Neutrophil (primary cell): ENCODE results near the gene RPH3AL.

ENCODE experiments used
- H3K27ac ChIP-seq: fragments of 200-600 bp; sonication (generic); 2 replicates; pipeline ENCODE4 v1.5.1; 2016; ENCODE audit warnings: mild to moderate bottlenecking, moderate library complexity
- H3K27me3 ChIP-seq: fragments of 200-600 bp; sonication (generic); 2 replicates; pipeline ENCODE4 v1.6.0; 2016; ENCODE audit warnings: mild to moderate bottlenecking
- H3K36me3 ChIP-seq: fragments of 200-600 bp; sonication (generic); 2 replicates; pipeline ENCODE4 v1.5.1; 2017
- H3K4me1 ChIP-seq, 2 experiments: fragments of 200-600 bp in 1 of 2; sonication (generic) in 1 of 2; 1 replicate in 1 of 2; 2 replicates in 1 of 2; pipeline versions ENCODE4 v1.5.1 to v1.6.1; 2013 to 2016; ENCODE audit warnings: low read depth in 1 of 2, low read length in 1 of 2, mild to moderate bottlenecking in 1 of 2, moderate library complexity in 1 of 2; ENCODE audit not compliant: control insufficient read depth in 1 of 2, insufficient read depth in 1 of 2
- H3K4me3 ChIP-seq, 2 experiments: fragments of 200-600 bp in 1 of 2; sonication (generic) in 1 of 2; 1 replicate in 1 of 2; 2 replicates in 1 of 2; pipeline ENCODE4 v1.5.1; 2013 to 2016; ENCODE audit warnings: low read depth in 1 of 2, low read length in 1 of 2, mild to moderate bottlenecking in 1 of 2, moderate library complexity in 1 of 2
- H3K9me3 ChIP-seq: fragments of 200-600 bp; sonication (generic); 2 replicates; pipeline ENCODE4 v1.5.1; 2016
- TF ChIP-seq, protein P1 (sequence below): fragments of 200-600 bp; sonication (generic); IDR thresholded peaks from 2 replicates; pipeline ENCODE4 v1.5.1; 2016; ENCODE audit warnings: antibody characterized with exemption

RPH3AL gene

DNA sequence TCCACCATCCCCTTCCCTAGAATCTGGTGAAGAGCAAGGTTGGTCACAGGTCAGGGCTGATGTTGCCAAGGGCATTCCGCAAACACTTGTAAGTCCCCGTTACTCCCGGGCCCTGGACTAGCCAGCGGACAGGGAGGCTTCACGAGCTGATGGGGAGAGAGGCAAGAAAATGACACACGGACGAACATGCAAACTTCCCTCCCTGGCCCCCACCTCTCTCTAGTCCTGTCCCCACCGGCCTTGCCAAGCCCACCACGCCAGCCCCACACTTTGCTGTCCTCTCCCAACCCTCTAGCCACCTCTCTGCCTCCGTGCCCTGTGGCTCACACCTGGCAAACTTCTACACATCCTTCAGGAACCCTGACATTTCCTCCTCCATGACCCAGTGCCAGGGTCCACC, 54.8 kb downstream of the RPH3AL start:
- H3K9me3 ChIP-seq, result no peaks in the 10 kb centered on the region
- no peak overlapping the region for H3K4me3 ChIP-seq
- H3K27ac ChIP-seq, result no peak overlapping the region
- TF ChIP-seq, protein P1, sequence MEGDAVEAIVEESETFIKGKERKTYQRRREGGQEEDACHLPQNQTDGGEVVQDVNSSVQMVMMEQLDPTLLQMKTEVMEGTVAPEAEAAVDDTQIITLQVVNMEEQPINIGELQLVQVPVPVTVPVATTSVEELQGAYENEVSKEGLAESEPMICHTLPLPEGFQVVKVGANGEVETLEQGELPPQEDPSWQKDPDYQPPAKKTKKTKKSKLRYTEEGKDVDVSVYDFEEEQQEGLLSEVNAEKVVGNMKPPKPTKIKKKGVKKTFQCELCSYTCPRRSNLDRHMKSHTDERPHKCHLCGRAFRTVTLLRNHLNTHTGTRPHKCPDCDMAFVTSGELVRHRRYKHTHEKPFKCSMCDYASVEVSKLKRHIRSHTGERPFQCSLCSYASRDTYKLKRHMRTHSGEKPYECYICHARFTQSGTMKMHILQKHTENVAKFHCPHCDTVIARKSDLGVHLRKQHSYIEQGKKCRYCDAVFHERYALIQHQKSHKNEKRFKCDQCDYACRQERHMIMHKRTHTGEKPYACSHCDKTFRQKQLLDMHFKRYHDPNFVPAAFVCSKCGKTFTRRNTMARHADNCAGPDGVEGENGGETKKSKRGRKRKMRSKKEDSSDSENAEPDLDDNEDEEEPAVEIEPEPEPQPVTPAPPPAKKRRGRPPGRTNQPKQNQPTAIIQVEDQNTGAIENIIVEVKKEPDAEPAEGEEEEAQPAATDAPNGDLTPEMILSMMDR, result no peak
- H3K27me3 ChIP-seq, result peaks cover 21% of the 10 kb centered on the region
- H3K36me3 ChIP-seq, result no peaks in the 10 kb centered on the region
- H3K4me1 ChIP-seq, result peaks cover 16 to 17% of the 10 kb centered on the region in 2 experiments

DNA sequence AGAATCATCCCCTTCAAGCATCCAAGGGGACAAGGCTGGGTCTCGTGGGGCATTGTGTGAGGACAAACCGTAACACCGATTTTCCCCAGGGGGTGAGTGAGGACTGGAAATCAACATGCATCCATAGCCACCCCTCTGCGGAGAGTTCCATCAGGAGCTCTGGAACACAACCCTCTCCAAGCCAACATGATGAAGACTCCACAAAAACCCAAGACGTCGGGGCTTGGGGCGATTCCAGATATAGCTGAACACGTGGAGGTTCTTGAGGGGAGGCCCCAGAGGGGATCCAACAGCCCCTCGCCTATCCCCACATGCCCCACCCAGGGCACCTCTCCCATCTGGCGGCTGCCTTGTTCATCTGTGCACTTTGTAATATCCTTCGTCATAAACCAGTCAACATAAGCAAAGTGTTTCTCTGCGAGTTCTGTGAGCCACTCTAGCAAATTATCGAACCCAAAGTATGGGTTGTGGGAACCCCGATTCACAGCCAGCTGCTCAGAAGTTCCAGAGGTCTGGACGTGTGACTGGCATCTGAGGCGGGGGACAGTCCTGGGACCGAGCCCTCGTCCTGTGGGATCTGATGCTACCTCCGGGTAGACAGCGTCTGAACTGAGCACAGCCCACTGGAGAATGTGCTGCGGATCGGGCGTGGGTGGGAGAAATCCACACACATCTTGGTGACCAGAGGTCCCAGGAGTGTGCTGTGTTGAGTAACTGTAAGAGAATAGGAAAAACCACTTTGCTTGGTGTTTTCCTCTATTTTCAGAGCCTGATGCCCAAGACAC, 55.5 kb downstream of the RPH3AL start:
- TF ChIP-seq, protein P1, result no peak
- Histone ChIP-seq H3K27ac (no peak overlapping the region), H3K4me3 (no peak overlapping the region), H3K4me1 (peaks cover 23 to 24% of the 10 kb centered on the region in 2 experiments), H3K36me3 (no peaks in the 10 kb centered on the region), H3K27me3 (peaks cover 14% of the 10 kb centered on the region), H3K9me3 (no peaks in the 10 kb centered on the region)

DNA sequence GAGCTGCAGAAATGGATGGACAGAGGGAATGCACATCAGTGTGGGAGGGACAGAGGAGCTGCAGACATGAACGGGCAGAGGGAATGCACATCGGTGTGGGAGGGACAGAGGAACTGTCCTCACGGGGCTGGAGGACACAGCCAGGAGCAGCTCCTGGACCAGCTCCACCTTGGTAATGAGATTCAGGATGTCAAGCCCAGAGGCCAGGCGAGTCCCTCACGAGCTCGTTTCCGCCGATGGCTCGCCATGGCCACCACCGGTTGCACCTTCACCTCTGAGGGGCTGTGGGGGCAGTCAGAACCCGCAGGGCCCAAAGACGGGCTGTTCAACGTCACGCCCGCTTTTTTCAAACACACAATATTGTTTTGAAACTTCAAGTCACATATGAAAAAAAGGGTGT, 56.2 kb downstream of the RPH3AL start:
- H3K27me3 ChIP-seq, result peaks cover 7% of the 10 kb centered on the region
- H3K4me1 ChIP-seq, result peaks cover 30 to 31% of the 10 kb centered on the region in 2 experiments
- no peak overlapping the region for H3K27ac ChIP-seq
- TF ChIP-seq, protein P1, result no peak
- no peaks in the 10 kb centered on the region for H3K9me3 ChIP-seq
- no peak overlapping the region for H3K4me3 ChIP-seq
- H3K36me3 ChIP-seq, result no peaks in the 10 kb centered on the region

DNA sequence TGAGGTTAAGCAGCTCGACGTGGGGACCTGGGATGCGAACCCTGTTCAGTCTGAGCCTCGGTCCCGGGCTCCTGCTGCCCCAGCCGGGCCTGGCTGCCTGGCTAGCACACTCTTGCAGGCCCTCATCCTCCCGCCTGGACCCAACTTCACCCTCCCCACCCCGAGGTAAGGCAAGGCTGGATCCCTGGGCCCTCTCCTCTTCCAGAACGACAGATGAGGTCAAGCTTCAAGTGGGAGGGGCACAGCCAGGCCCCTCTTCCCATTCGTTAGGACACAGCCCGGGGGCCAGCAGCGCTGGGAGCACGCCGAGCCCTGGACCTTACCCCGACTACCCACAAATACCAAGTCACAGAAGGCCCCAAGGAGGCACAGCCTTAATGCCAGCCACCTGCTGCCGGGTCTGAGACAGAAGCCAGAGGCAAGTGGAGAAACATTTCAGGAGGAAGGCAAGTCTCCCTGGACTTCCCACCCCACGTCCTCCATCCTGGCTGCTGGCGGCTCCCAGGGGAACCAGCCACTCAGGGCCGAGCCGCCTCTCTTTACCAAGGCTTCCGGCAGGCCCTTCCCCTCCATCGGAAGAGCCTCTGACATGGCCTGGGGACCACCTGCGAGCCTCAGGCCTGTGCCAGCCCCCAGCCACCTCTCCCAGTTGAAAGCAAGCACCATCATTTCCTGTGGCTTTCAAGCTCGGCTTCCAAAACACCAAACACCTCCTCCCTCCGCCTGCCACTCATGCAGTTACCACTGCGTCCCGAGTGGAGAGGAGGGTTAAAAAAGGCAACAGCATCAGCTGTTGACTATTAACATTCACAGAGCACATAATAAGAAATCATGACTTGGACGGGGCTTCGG, 59.9 kb downstream of the RPH3AL start:
- TF ChIP-seq, protein P1, result no peak
- Histone ChIP-seq H3K36me3 (peaks cover 4% of the 10 kb centered on the region), H3K27ac (peak overlapping the region; percentile 87), H3K9me3 (no peaks in the 10 kb centered on the region), H3K4me3 (peak overlapping the region; percentile 64), H3K4me1 (peaks cover 45 to 55% of the 10 kb centered on the region in 2 experiments), H3K27me3 (peaks cover 6% of the 10 kb centered on the region)

DNA sequence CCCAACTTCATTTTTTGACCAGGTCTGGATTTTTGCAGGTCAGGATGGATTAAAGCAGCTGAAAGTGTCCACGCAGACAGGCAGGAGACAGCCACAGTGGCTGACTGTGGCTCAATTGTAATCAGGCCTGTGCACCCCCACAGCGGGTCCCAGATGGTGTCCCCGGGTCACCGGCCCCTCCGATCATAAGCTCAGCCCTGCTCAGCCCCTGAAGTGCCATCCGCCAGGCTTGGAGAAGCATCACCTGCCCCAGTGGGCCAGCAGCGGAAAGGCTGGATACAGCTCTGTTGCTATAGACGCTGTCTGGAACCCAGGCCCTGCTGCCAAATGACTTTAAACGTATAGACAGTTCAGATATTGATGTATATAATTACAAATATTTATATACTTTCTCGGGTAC, 60.6 kb downstream of the RPH3AL start:
- Histone ChIP-seq H3K27me3 (peaks cover 6% of the 10 kb centered on the region), H3K9me3 (no peaks in the 10 kb centered on the region), H3K4me3 (peak overlapping the region; percentile 31 to 64), H3K4me1 (peaks cover 45 to 55% of the 10 kb centered on the region in 2 experiments), H3K36me3 (peaks cover 4% of the 10 kb centered on the region), H3K27ac (peak overlapping the region; percentile 87)
- TF ChIP-seq, protein P1, result no peak
